DMS153 treated with DMSO at 0.1 percent for 48 hours (cell line): ENCODE data around the gene PRKCI.
"Not testable (repeated sequence)": the region's sequence is repeated elsewhere in the genome, so short reads cannot be mapped to it uniquely, and the experiment has no call there.

ENCODE experiments used
- DNase-seq: peaks from one replicate; lab custom pipeline; 2025; ENCODE audit not compliant: unreplicated experiment; lab: John Stamatoyannopoulos, UW

The PRKCI gene

DNA sequence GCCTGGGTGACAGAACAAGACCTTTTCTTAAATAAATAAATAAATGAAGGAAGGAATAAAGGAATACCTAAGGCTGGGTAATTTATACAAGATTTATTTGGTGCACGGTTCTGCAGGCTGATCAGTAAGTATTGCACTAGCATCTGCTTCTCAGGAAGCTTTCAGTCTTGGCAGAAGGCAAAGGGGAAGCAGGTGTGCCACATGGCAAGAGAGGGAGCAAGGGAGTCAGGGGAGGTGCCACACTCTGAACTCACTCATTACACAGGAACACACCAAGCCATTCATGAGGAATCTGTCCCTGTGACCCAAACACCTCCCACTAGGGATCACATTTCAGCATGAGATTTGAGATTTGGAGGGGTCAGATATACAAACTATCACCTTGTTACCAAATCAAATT is 56.4 kb downstream of the PRKCI start:
- no peak for DNase-seq

DNA sequence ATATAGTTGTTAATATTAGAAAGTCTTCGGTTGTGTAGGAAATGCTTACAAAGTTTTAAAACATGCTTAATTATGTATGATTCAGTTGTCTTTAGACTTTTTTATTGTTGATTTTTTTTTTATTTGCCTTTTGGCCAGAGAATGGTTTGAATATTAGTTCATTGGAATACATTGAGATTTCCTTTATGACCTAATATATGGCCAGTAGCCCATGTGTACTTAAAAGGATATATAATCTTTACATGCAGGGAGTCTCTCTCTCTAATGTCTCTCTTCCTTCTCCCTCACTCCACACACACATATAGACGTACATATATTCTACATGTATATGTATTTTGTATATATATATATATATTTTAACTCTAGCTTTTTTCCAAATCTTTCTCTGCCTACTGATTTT is 68.0 kb downstream of the PRKCI start:
- no peak for DNase-seq

DNA sequence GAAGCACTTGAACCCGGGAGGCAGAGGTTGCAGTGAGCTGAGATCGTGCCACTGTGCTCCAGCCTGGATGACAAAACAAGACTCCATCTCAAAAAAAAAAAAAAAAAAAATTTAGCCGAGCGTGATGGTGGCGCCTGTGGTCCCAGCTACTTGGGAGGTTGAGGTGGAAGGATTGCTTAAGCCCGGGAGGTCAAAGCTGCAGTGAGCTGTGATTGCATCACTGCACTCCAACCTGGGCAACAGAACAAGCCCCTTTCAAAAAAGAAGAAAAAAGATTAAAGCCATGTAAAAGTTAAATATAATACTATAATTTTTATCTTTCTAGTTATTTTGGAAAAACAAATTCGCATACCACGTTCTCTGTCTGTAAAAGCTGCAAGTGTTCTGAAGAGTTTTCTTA is 73.4 kb downstream of the PRKCI start:
- no peak for DNase-seq

DNA sequence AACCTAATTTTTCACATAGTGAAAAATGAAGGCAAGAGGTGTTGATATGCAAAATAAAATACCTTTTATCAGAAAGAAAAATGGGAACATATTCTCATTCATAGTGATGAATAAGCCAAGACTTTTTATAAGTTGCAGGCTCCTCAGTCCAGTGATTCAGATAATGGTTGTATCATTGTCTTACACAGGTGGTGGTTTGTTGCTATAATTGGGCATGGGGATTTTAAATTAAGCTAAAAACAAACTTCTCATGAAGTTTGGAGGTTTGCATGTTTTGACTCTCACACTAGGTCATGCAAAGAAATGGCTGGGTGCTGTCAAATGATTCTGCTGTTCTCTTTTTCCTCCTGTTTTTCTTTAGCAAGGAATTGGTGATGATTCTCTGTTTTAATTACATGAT is 74.5 kb downstream of the PRKCI start:
- no peak for DNase-seq

DNA sequence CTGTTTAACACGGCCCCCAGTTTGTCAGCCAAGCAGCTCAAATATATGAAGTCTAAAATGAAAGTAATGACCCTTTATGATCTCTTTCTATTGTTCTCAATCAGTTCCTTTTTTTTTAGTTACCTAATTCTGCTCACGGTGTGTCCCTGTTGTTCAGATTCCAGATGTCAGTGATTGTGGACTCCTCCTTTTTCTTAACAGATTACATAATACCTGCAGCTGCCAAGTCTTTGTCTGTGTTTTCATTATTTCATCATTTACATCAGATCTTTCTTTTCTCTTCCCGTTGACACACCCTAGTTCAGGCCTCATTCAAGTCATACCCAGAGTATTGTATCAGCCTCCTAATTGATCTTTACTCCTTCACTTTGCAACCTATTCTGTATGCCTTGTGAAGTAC is 79.2 kb downstream of the PRKCI start:
- DNase-seq: no peak

DNA sequence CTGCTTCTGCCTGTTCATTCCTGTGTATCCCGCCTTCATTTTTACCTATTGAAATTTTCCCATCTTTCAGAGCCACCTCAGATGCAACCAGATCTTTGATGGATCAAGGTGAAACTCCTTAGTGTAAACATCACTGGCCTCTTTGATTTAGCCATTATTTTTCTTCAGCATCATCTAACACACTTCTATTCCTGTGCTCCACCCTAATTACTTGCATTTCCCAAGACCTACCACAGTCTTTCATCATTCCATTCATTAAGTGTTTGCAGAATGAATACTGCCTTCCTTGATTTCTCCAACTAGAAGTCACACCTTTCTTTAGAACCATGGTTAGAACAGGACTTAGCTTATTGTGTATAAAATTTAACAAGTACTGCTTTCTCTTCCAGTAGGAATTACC is 79.8 kb downstream of the PRKCI start:
- DNase-seq: no peak

DNA sequence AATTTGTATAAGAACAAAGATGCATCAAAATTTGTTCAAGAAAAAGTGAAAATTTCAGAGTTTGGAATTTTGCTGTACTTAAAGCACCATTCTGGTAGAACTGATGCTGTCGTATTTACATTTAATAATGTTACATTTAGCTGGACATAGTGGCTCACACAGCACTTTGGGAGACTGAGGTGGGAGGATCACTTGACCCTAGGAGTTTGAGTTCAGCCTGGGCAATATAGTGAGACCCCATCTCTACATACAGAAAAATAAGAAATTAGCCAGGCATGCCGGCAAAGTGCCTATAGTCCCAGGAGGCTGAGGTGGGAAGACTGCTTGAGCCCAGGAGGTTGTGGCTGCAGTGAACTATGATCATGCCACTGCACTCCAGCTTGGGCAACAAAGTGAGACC is 83.8 kb downstream of the PRKCI start:
- DNase-seq: no peak

DNA sequence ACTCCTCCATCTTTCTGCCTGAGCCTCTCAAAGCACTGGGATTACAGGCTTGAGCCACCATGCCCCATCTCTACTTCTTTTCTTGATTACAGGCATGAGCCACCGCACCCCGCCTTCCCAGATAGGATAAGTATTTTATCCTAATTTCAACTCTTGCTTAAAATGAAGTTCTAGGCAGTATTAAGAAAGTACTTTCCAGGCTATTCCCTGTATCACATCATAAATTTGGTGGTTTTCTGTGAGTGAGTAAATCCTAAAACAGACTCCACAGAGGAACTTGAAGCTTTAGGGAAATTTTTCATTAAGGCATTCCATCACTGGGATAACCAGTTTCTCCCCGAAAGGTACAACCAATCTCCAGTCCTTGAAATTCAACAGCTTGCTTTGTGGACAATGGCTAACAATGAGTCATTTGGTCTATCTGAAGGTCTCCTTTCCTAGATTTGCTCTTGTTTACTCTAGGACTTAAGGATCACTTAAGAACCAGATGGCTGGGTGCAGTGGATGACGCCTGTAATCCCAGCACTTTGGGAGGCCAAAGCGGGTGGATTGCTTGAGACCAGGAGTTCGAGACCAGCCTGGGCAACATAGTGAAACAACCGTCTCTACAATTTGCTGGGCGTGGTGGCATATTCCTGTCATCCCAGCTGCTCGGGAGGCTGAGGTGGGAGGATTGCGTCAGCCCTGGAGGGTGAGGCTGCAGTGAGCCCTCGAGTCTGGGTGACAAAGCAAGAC is 85.6 kb downstream of the PRKCI start:
- no peak for DNase-seq

DNA sequence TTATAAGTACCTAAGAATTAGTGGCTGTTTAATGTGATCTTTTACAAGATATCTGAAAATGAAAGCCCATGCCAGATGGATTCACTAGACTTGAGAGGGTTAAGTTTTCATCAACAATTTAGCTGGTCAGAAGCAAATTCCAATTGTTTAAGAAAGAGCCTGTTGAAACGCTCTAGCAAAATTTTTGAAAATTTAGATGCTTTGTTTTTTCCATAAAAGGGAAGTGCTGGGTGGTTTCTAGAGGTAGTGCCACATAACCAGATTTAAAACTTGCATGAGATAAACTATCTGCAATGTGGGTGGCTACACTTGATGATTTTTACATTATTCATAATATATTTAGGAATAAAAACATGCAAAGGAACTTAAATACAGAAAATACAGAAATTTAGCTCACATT is 86.8 kb downstream of the PRKCI start:
- DNase-seq: no peak

DNA sequence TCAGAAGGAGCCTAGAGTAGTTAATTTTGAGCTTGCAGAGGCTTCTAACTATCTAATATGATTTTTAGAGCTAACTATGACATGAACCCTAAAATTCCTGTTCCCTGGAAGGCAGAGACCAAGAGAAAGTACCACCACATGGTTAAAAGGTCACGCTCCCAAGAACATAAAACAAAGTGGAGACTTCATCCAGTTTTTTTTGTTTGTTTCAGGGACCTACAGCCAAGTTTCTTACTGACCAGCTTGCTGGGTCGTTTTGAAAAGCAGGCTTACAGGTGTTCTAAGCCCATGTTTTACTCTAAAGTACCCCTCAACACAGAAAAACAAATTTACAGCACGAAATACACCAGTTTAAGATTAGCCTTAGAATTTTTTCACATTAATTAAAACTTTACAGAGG is 95.7 kb downstream of the PRKCI start:
- DNase-seq: no peak

DNA sequence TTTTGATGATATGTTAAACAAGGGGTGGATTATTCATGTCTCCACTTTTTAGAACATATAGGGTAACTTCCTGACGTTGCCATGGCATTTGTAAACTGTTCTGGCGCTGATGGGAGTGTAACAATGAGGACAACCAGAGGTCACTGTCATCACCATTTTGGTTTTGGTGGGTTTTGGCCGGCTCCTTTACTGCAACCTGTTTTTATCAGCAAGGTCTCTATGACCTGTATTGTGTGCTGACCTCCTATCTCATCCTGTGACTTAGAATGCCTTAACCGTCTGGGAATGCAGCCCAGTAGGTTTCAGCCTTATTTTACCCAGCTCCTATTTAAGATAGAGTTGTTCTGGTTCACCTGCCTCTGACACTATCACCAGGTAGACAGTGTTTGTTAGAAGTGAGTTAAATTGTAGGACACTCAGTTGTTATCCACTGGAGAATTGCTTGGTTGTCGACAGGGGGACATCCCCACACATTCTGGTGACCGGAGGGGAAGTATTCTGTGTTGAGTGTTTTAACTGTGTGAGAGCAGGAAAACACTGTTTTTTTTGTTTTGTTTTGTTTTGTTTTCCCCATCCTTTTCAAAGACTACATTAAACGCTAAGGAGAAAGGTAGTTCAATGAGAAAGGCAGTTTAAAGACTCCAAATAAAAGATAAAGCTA is 98.4 kb downstream of the PRKCI start:
- DNase-seq: no peak

DNA sequence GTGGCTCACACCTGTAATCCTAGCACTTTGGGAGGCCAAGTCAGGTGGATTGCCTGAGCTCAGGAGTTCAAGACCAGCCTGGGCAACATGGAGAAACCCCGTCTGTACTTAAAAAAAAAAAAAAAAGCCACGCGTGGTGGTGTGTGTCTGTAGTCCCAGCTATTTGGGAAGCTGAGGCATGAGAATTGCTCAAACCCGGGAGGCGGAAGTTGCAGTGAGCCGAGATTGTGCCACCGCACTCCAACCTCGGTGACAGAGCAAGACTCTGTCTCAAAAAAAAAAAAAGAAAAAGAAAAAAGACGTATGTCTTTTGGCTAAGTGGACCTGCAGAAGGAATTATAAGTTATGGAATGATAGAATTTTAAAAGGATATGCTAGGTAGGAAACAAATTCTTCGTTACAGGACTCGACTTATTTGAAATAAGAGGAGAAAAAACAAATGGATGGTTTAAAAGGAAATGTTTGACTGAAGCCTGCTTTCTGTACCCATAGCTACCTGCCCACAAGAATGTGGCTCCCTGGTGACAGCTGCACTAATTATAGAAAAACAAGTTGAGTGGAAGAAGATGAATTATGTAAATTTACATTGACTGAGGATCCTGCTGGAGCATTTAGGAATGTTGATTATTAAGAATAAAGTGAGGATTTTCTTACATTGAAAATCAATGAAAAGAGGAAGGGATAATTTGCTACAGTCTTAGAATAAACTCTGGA is 99.3 kb downstream of the PRKCI start:
- no peak for DNase-seq

DNA sequence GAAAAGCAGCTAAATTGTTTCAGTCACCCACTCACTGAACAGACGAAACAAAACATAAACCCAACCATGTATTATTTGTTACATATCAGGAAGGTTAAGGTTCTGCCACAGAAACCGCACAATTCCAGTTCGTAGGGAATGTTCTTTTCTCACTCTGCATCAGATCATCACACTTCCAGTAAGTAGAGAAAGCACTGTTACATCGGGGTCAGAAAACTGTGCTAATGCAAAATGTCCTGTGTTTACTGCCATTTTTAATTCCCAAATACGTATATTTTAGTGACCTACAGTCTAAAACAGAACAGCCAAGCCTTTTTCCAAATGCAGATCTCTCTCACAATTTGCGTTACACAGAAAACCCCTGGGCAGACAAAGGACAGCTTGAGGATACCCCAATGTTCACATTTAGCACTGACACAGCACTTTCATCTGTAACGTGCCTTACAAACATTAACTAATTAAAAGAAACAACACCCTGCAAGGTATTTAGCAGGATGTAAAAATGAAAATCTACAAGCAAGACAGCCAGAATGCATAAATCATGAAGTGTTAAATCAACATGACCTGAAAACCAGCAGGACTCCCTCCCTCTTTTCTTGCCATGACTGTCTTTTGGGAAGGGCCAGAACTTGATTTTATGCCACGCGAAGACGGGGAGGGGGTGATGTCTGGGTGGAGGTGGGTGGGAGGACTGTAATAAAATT is 100.5 kb downstream of the PRKCI start:
- no peak for DNase-seq

DNA sequence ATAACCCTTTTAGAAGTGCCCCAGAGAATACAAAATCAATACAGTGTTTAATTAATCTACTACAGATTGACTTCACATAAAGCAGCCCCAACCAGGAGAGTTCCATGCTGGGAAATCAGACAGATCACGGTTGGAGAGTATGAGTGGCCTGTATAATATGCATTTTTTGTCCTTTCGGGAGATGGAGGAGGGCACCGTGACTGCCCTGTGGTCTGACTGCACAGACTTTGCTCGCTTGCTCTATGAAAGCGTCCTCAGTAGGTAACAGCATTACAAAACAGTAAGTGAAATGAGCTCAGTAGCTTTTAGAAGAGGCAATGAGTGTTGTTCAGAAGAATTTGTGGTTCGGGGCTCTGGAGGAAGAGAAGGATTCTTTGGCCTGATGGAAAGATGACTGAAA is 101.1 kb downstream of the PRKCI start:
- DNase-seq: no peak

DNA sequence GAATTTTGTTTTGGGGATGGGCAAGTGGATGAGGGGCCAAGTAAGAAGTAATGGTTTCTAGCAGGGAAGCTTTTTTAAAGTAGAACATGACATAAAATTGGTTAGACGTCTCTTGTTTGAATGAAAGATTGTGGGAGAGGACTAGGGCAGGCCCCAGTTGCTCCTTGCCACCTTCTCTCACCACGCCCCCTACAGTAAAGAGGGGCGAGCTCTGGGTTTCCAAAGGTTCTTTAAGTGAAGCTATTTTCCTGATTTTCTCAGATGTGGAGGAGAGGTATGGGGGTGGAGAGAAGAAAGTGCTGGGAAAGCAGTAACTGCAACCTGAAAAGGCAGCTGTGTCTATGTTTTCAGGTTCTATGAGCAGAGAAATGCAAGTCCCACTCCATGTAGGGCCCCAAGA is 102.7 kb downstream of the PRKCI start:
- DNase-seq: no peak

DNA sequence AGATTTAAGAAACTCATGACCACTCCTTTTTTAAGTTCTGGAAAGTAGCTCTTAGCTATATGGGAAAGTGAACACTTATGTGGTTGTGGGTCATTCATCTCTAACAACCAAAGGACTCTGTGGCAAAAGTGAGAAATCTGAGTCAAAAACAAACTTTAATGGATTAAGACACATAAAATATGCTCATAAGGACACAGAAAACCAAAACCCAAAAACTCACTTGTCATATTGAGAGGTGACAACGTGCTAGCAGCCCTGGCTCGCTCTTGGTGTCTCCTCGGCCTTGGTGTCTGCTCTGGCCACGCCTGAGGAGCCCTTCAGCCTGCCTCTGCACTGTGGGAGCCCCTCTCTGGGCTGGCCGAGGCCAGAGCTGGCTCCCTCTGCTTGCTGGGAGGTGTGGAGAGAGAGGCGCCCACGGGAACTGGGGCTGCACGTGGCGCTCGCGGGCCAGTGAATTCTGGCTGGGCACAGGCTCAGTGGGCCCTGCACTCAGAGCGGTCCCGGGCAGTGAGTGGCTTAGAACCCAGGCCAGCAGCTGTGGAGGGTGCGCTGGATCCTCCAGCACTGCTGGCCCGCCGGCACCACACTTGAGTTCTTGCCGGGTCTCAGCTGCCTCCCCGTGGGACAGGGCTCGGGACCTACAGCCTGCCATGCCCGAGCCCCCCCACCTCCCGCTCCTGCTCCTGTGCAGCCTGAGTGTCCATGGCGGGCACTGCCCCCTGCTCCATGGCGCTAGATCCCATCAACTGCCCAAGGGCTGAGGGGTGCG is 105.0 kb downstream of the PRKCI start:
- DNase-seq: no peak

DNA sequence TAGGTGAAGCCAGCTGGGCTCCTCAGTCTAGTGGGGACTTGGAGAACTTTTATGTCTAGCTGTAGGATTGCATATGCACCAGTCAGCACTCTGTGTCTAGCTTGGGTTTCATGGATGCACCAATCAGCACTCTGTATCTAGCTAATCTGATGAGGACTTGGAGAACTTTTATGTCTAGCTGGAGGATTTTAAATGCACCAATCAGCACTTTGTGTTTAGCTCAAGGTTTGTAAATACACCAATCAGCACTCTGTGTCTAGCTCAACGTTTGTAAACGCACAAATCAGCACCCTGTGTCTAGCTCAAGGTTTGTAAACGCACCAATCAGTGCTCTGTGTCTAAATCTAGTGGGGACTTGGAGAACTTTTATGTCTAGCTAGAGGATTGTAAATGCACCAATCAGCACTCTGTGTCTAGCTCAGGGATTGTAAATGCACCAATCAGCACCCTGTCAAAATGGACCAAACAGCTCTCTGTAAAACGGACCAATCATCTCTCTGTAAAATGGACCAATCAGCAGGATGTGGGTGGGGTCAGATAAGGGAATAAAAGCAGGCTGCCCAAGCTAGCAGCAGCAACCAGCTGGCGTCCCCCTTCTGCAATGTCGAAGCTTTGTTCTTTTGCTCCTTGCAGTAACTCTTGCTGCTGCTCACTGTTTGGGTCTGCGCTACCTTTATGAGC is 105.8 kb downstream of the PRKCI start:
- not testable (repeated sequence) for DNase-seq

DNA sequence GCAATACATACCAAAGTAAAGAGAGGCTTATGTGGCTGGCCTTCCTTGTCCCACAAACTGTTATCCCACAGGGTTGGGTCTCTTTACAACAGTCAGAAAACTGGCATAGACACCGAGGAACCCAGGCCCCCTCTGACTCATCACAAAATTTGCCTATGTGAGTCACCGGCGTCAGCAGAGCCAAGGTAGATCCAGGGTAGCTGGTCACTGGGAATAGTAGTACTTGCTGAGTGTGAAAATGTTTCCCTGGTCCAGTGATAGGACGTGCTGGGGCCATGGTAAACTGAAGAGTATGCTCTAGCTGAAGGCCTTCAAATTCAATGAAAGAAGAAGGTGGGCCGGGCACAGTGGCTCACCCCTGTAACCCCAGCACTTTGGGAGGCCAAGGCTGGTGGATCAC is 108.1 kb downstream of the PRKCI start:
- DNase-seq: no peak

DNA sequence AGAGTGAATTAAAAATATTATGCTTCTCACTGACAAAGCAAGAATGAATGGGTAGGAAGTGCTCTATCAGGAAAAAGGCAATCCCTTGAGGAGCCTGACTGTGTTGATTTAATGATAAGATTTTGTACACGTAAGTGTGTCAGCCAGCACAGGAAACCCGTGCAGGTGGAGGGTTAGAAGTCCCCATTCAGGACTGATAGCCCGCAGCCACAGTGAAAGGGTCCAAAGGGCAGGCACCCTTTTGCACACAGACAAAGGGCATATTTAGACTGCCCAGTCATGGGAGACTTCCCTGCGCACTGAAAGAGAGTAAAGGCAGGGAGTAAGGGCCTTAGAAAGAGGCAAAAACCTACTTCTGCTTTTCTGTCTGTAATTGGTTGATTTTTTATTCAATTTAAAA is 108.9 kb downstream of the PRKCI start:
- DNase-seq: no peak

DNA sequence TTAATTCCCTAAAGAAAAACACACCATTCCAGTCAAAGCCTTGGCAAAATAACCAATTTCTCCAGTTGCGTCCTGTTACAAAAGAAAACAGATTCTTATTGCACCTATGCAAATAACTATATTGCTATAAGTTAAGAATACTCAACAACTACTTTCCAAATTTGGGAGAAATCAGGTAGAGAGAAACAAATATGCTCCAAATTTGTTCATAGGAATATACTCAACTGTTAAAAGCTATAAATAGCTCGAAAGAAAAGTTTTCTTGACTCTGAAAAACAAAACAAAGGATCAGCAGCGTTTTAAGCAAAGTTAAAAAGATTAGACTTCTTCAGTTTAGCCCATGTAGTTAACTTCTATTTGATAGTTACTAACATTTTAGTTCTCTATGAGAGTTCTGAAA is 115.2 kb downstream of the PRKCI start:
- no peak for DNase-seq
